Measurements from ENCODE around the gene DNHD1. TPM values are rescaled to one million over a fixed set of nuclear protein-coding genes. Genes with fewer than 3 reads are reported as not detected.

DNHD1 gene
- total and polyA plus RNA-seq, 2 of the 8 experiments (the other 6 are each of a cell fraction or from before 2014, with no cell fraction given) = 5.0 to 6.8 TPM

- peak overlapping the region in 1 of 2 experiments; percentile 83; a peak in 2 of 4 replicates for H3K4me2 ChIP-seq (ENCODE audit: insufficient read depth in 1 of 2, low read depth in 2 of 2, low read length in 2 of 2)
- POLR2A ChIA-PET (ENCODE audit: partially characterized antibody) = interaction anchor here (1.1 to 1.7 kb wide), 3 partner anchors 9 to 32 kb away, joined by 3 to 4 read pairs (median 4); partner anchors contain the start of genes ILK and TPP1
- CTCF ChIA-PET (ENCODE audit: partially characterized antibody) = interaction anchor here (0.7 to 3.0 kb wide), 11 partner anchors 7 to 319 kb away, joined by 3 to 11 read pairs (median 4); no protein-coding TSS in a partner anchor
- no peak for TF ChIP-seq RNF2 (IDR thresholded peaks at IDR 0.05; ENCODE audit: borderline replicate concordance, low read depth, low read length, missing control alignments, poor library complexity, severe bottlenecking)
- TF ChIP-seq EGR1 (IDR thresholded peaks at IDR 0.05; ENCODE audit: borderline replicate concordance, low read depth, low read length) = no peak
- no peak for TF ChIP-seq KDM1A (IDR thresholded peaks at IDR 0.05; ENCODE audit: borderline replicate concordance, low read length)
- TF ChIP-seq KDM4A (IDR thresholded peaks at IDR 0.05; ENCODE audit: low read depth, low read length, severe bottlenecking) = no peak
- TF ChIP-seq PHF8 (conservative IDR thresholded peaks at IDR 0.05; ENCODE audit: low read depth, low read length) = no peak
- TF ChIP-seq TEAD4 (IDR thresholded peaks at IDR 0.05; ENCODE audit: low read depth, low read length) = no peak
- TF ChIP-seq RAD21 (IDR thresholded peaks at IDR 0.05 in 1 of 2, conservative IDR thresholded peaks at IDR 0.05 in 1 of 2; ENCODE audit: low read depth in 2 of 2, low read length in 2 of 2) = no peak
- no peak for TF ChIP-seq HDAC6 (IDR thresholded peaks at IDR 0.05; ENCODE audit: low read depth, low read length)
- TF ChIP-seq USF2 (IDR thresholded peaks at IDR 0.05; ENCODE audit: low read length) = no peak
- no peak for TF ChIP-seq TCF12 (IDR thresholded peaks at IDR 0.05; ENCODE audit: low read depth, low read length)
Measured at GRCh38 chr11:6587360-6587953, 90.4 kb downstream of the DNHD1 start.

More at GRCh38 chr11:6587360-6587953, 90.4 kb downstream of the DNHD1 start:
- Histone ChIP-seq H3K14ac (ENCODE audit: insufficient read length) (no peak overlapping the region), H3K27ac (ENCODE audit: low read depth, low read length) (peak overlapping the region; percentile 59; the same call in 1 of the 2 replicates), H2BK20ac (ENCODE audit: low read length) (no peak overlapping the region), H3K36me3 (ENCODE audit: control insufficient read depth in 2 of 4, insufficient read depth in 4 of 4, low read length in 3 of 4) (no peaks in the 10 kb centered on the region), H2BK15ac (ENCODE audit: low read length) (no peak overlapping the region), H4K5ac (ENCODE audit: insufficient read length, low read depth, low read length) (no peak overlapping the region), H3K4me3 (ENCODE audit: extremely low read depth in 1 of 4, insufficient read depth in 2 of 4, low read depth in 3 of 4, low read length in 4 of 4) (peak overlapping the region in 3 of 4 experiments; percentile 37 to 55 (median 49); a peak in 4 of 8 replicates), H2AK5ac (ENCODE audit: low read depth, low read length) (no peak overlapping the region), H3K18ac (ENCODE audit: extremely low read depth, low read length) (peak overlapping the region; percentile 48; the same call in 1 of the 2 replicates), H4K8ac (ENCODE audit: extremely low read depth, insufficient read depth, low read length) (no peak overlapping the region), H3K27me3 (replicated peaks in 1 of 4; ENCODE audit: control insufficient read depth in 3 of 4, extremely low read depth in 1 of 4, insufficient read depth in 3 of 4, low read length in 3 of 4) (no peaks in the 10 kb centered on the region), H4K91ac (replicated peaks; ENCODE audit: insufficient read length, low read length) (peak overlapping the region; percentile 7), H3K56ac (replicated peaks; ENCODE audit: insufficient read length, low read depth, low read length) (no peak overlapping the region), H4K20me1 (replicated peaks in 1 of 2; ENCODE audit: control insufficient read depth in 1 of 2, insufficient read depth in 2 of 2, low read length in 2 of 2) (no peaks in the 10 kb centered on the region), H3K79me2 (ENCODE audit: control insufficient read depth in 1 of 2, insufficient read depth in 2 of 2, low read length in 2 of 2) (no peaks in the 10 kb centered on the region), H2BK12ac (ENCODE audit: low read depth, low read length) (no peak overlapping the region), H3K4ac (replicated peaks; ENCODE audit: insufficient read length, low read depth, low read length) (no peak overlapping the region), H3K4me1 (replicated peaks in 1 of 4; ENCODE audit: control insufficient read depth in 3 of 4, insufficient read depth in 4 of 4, low read length in 3 of 4) (peaks cover 0 to 16% (median 10%) of the 10 kb centered on the region in 4 experiments; a peak in 5 of 7 replicates), H2AFZ (ENCODE audit: low read length) (peak overlapping the region; percentile 79), H3K79me1 (ENCODE audit: low read depth, low read length) (no peaks in the 10 kb centered on the region; the same call in 1 of the 2 replicates), H3K9ac (replicated peaks in 1 of 4; ENCODE audit: extremely low read depth in 1 of 4, low read depth in 3 of 4, low read length in 3 of 4) (peak overlapping the region in 1 of 4 experiments; percentile 29; a peak in 3 of 7 replicates), H2BK120ac (replicated peaks; ENCODE audit: low read depth, low read length) (no peak overlapping the region), H3K23ac (ENCODE audit: insufficient read length) (no peak overlapping the region), H3K23me2 (ENCODE audit: low read depth, low read length) (no peaks in the 10 kb centered on the region), H3K9me3 (ENCODE audit: insufficient read depth in 2 of 2, low read depth in 1 of 2, low read length in 1 of 2) (peaks cover 0 to 4% of the 10 kb centered on the region in 2 experiments; a peak in 1 of 4 replicates), H2BK5ac (ENCODE audit: low read depth, low read length) (peak overlapping the region; percentile 78; the same call in 1 of the 2 replicates)
- peak in 1 of 2 experiments; percentile 43 for DNase-seq (ENCODE audit: low read depth in 1 of 2, low spot score in 2 of 2)
- no peak for FAIRE-seq
- 71% methylated on average over 11 of the region's 11 CpGs; no CpG with 5 or more reads in 1 of the 2 experiments for WGBS, 2 experiments (ENCODE audit: extremely low coverage in 1 of 2, insufficient coverage in 1 of 2, insufficient read length in 1 of 2, insufficient replicate concordance in 2 of 2, low coverage in 1 of 2, low lambda C conversion rate in 2 of 2, missing lambda C conversion rate in 1 of 2)

Data from H1 (cell line).